ENCODE results near the gene GLS2.

DNA sequence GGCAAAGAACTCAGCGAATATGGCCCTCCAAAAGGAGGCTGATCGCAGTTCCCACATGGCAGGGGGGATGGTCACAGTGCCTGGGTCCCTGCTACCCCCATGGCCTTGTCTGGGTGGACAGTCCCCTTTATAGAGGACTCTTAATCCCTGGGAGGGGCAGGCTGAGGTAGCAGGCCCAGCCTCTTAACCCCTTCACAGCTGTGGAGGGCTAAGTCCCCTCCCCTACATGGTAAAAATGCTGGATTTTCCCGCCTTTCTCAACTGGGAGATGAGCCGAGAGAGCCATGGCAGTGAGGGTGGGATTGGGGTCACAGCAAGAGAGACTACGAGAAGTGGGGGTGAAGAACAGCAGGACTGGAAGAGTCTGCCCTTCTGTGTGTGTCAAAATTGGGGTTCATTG lies 33.4 kb downstream of the GLS2 start, which contains the start of gene MIP:
- TF ChIP-seq, protein P1, sequence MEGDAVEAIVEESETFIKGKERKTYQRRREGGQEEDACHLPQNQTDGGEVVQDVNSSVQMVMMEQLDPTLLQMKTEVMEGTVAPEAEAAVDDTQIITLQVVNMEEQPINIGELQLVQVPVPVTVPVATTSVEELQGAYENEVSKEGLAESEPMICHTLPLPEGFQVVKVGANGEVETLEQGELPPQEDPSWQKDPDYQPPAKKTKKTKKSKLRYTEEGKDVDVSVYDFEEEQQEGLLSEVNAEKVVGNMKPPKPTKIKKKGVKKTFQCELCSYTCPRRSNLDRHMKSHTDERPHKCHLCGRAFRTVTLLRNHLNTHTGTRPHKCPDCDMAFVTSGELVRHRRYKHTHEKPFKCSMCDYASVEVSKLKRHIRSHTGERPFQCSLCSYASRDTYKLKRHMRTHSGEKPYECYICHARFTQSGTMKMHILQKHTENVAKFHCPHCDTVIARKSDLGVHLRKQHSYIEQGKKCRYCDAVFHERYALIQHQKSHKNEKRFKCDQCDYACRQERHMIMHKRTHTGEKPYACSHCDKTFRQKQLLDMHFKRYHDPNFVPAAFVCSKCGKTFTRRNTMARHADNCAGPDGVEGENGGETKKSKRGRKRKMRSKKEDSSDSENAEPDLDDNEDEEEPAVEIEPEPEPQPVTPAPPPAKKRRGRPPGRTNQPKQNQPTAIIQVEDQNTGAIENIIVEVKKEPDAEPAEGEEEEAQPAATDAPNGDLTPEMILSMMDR (IDR thresholded peaks at IDR 0.05; ENCODE audit: low read length) = no peak
- TF ChIP-seq EZH2 (IDR thresholded peaks at IDR 0.05; ENCODE audit: borderline replicate concordance, low read length) = no peak
